Measurements from ENCODE around the gene SLC12A8.

SLC12A8 gene

GRCh38 chr3:125146626-125147490, 65.7 kb downstream of the SLC12A8 start:
- H3K4me3 ChIP-seq (ENCODE audit: low read depth, low read length): no peak overlapping the region

GRCh38 chr3:125145751-125146475, 66.6 kb downstream of the SLC12A8 start:
- no peak overlapping the region for H3K4me3 ChIP-seq (ENCODE audit: low read depth, low read length)
- no peak for DNase-seq (ENCODE audit: low read depth)
- TF ChIP-seq POLR2A (IDR thresholded peaks at IDR 0.05; ENCODE audit: extremely low read depth, insufficient read length) (no peak), CTCF (IDR thresholded peaks at IDR 0.05; ENCODE audit: low read depth, low read length) (no peak), MAX (IDR thresholded peaks at IDR 0.05; ENCODE audit: low read depth, low read length) (no peak), MYC (IDR thresholded peaks at IDR 0.05; ENCODE audit: low read depth, low read length) (no peak)

More at GRCh38 chr3:125146626-125147490, 65.7 kb downstream of the SLC12A8 start:
- no peak for TF ChIP-seq MAX (IDR thresholded peaks at IDR 0.05; ENCODE audit: low read depth, low read length)
- no peak for TF ChIP-seq POLR2A (IDR thresholded peaks at IDR 0.05; ENCODE audit: extremely low read depth, insufficient read length)
- no peak for TF ChIP-seq MYC (IDR thresholded peaks at IDR 0.05; ENCODE audit: low read depth, low read length)
- TF ChIP-seq CTCF (IDR thresholded peaks at IDR 0.05; ENCODE audit: low read depth, low read length): no peak
- DNase-seq (ENCODE audit: low read depth): no peak

GRCh38 chr3:125144653-125145314, 67.8 kb downstream of the SLC12A8 start:
- no peak for TF ChIP-seq MYC (IDR thresholded peaks at IDR 0.05; ENCODE audit: low read depth, low read length)
- TF ChIP-seq POLR2A (IDR thresholded peaks at IDR 0.05; ENCODE audit: extremely low read depth, insufficient read length): no peak
- no peak for TF ChIP-seq CTCF (IDR thresholded peaks at IDR 0.05; ENCODE audit: low read depth, low read length)
- no peak for TF ChIP-seq MAX (IDR thresholded peaks at IDR 0.05; ENCODE audit: low read depth, low read length)
- no peak overlapping the region for H3K4me3 ChIP-seq (ENCODE audit: low read depth, low read length)
- DNase-seq (ENCODE audit: low read depth): no peak

- TF ChIP-seq MAX (IDR thresholded peaks at IDR 0.05; ENCODE audit: low read depth, low read length) (no peak), MYC (IDR thresholded peaks at IDR 0.05; ENCODE audit: low read depth, low read length) (no peak), CTCF (IDR thresholded peaks at IDR 0.05; ENCODE audit: low read depth, low read length) (no peak)
- H3K4me3 ChIP-seq (ENCODE audit: low read depth, low read length): no peak overlapping the region
- no peak for DNase-seq (ENCODE audit: low read depth)
Observed at GRCh38 chr3:125143982-125144652, 68.4 kb downstream of the SLC12A8 start.

GRCh38 chr3:125143538-125143937, 69.0 kb downstream of the SLC12A8 start:
- H3K4me3 ChIP-seq (ENCODE audit: low read depth, low read length): no peak overlapping the region
- TF ChIP-seq MYC (IDR thresholded peaks at IDR 0.05; ENCODE audit: low read depth, low read length) (no peak), CTCF (IDR thresholded peaks at IDR 0.05; ENCODE audit: low read depth, low read length) (no peak), POLR2A (IDR thresholded peaks at IDR 0.05; ENCODE audit: extremely low read depth, insufficient read length) (no peak), MAX (IDR thresholded peaks at IDR 0.05; ENCODE audit: low read depth, low read length) (no peak)
- DNase-seq (ENCODE audit: low read depth): no peak
